H9 (cell line): Measurements from ENCODE around the gene CCBE1. TPM values are rescaled to one million over a fixed set of nuclear protein-coding genes. Genes with fewer than 3 reads are reported as not detected.

Experiments used
- DNase-seq: peaks from one replicate; pipeline ENCODE4 v3.0.0-alpha.2; 2017
- H2AFZ ChIP-seq: one replicate; pipeline ENCODE4 v1.6.1; 2013; ENCODE audit warnings: mild to moderate bottlenecking, low read length, control low read depth, moderate library complexity
- H2AK5ac ChIP-seq: 2 replicates; pipeline ENCODE4 v1.6.1; 2013; ENCODE audit warnings: low read length, control low read depth, mixed read lengths; ENCODE audit not compliant: insufficient read length
- H2BK120ac ChIP-seq: one replicate; pipeline ENCODE4 v1.6.1; 2013; ENCODE audit warnings: low read depth, mild to moderate bottlenecking, low read length, control low read depth, inconsistent platforms; ENCODE audit not compliant: poor library complexity, severe bottlenecking
- H2BK12ac ChIP-seq: 2 replicates; pipeline ENCODE4 v1.6.1; 2013; ENCODE audit warnings: low read length, control low read depth, mixed read lengths, low read depth; ENCODE audit not compliant: insufficient read length
- H2BK15ac ChIP-seq: 2 replicates; pipeline ENCODE4 v1.6.1; 2013; ENCODE audit warnings: low read depth, low read length, control low read depth
- H2BK20ac ChIP-seq: one replicate; pipeline ENCODE4 v1.6.1; 2013; ENCODE audit warnings: low read depth, mild to moderate bottlenecking, low read length, control low read depth, inconsistent platforms; ENCODE audit not compliant: poor library complexity, severe bottlenecking
- H2BK5ac ChIP-seq: 2 replicates; pipeline ENCODE4 v1.6.1; 2013; ENCODE audit warnings: low read length, control low read depth, mixed read lengths; ENCODE audit not compliant: insufficient read length
- H3K14ac ChIP-seq: 2 replicates; pipeline ENCODE4 v1.6.1; 2013; ENCODE audit warnings: low read length, control low read depth; ENCODE audit not compliant: insufficient read depth
- H3K18ac ChIP-seq: 2 replicates; pipeline ENCODE4 v1.6.1; 2013; ENCODE audit warnings: low read depth, mild to moderate bottlenecking, mixed read lengths, low read length, control low read depth; ENCODE audit not compliant: insufficient read length
- H3K23ac ChIP-seq: 2 replicates; pipeline ENCODE4 v1.6.1; 2013; ENCODE audit warnings: low read length, control low read depth, mixed read lengths, low read depth; ENCODE audit not compliant: insufficient read length
- H3K23me2 ChIP-seq: 2 replicates; pipeline ENCODE4 v1.6.1; 2013; ENCODE audit warnings: low read depth, mild to moderate bottlenecking, mixed read lengths, low read length, control low read depth; ENCODE audit not compliant: insufficient read length, poor library complexity, severe bottlenecking
- H3K27ac ChIP-seq: 2 replicates; pipeline ENCODE4 v1.5.1; 2013; ENCODE audit warnings: low read length, control low read depth, mixed read lengths, low read depth; ENCODE audit not compliant: insufficient read length
- H3K27me3 ChIP-seq: 2 replicates; pipeline ENCODE4 v1.6.1; 2013; ENCODE audit warnings: low read length, control low read depth, inconsistent platforms; ENCODE audit not compliant: insufficient read depth
- H3K4ac ChIP-seq: 2 replicates; pipeline ENCODE4 v1.6.1; 2013; ENCODE audit warnings: low read depth, mild to moderate bottlenecking, control low read depth, inconsistent platforms, low read length, moderate library complexity
- H3K4me1 ChIP-seq: 2 replicates; pipeline ENCODE4 v1.6.1; 2013; ENCODE audit warnings: low read length, control low read depth, inconsistent platforms; ENCODE audit not compliant: insufficient read depth
- H3K4me2 ChIP-seq: 2 replicates; pipeline ENCODE4 v1.6.1; 2013; ENCODE audit warnings: low read length, control low read depth, mixed read lengths; ENCODE audit not compliant: insufficient read length, insufficient read depth
- H3K56ac ChIP-seq: 2 replicates; pipeline ENCODE4 v1.6.1; 2013; ENCODE audit warnings: low read depth, mild to moderate bottlenecking, mixed read lengths, low read length, control low read depth; ENCODE audit not compliant: insufficient read length
- H3K79me1 ChIP-seq: 2 replicates; pipeline ENCODE4 v1.6.1; 2013; ENCODE audit warnings: low read depth, mild to moderate bottlenecking, moderate library complexity, low read length, control low read depth, inconsistent platforms; ENCODE audit not compliant: insufficient read depth, poor library complexity, severe bottlenecking
- H3K79me2 ChIP-seq: 2 replicates; pipeline ENCODE4 v1.6.1; 2013; ENCODE audit warnings: low read length, control low read depth, inconsistent platforms; ENCODE audit not compliant: insufficient read depth
- H3K9ac ChIP-seq: 2 replicates; pipeline ENCODE4 v1.6.1; 2013; ENCODE audit warnings: low read length, control low read depth, mixed read lengths; ENCODE audit not compliant: insufficient read length; ENCODE audit errors: extremely low read depth
- H3K9me3 ChIP-seq: one replicate; pipeline ENCODE4 v1.6.1; 2013; ENCODE audit warnings: low read depth, low read length, inconsistent platforms; ENCODE audit not compliant: control insufficient read depth
- H3T11ph ChIP-seq: one replicate; pipeline ENCODE4 v1.6.1; 2013; ENCODE audit warnings: mild to moderate bottlenecking, low read length, control low read depth, inconsistent platforms
- H4K20me1 ChIP-seq: one replicate; pipeline ENCODE4 v1.6.1; 2013; ENCODE audit not compliant: control insufficient read depth, insufficient read length, insufficient read depth
- H4K5ac ChIP-seq: 2 replicates; pipeline ENCODE4 v1.6.1; 2013; ENCODE audit warnings: low read depth, mild to moderate bottlenecking, mixed read lengths, low read length, control low read depth; ENCODE audit not compliant: insufficient read length
- H4K8ac ChIP-seq: replicated peaks from 2 replicates; pipeline ENCODE4 v1.6.1; 2013; ENCODE audit warnings: low read length, control low read depth, mixed read lengths, low read depth; ENCODE audit not compliant: insufficient read length
- H4K91ac ChIP-seq: 2 replicates; pipeline ENCODE4 v1.6.1; 2013; ENCODE audit warnings: low read depth, mild to moderate bottlenecking, moderate library complexity, mixed read lengths, low read length, control low read depth; ENCODE audit not compliant: insufficient read length
- H3K27ac Mint-ChIP-seq, 3 experiments: 2 replicates in 2 of 3; 3 replicates in 1 of 3; pipeline ENCODE4 v1.8.0; 2020 to 2021; ENCODE audit warnings: mixed read lengths in 3 of 3, mild to moderate bottlenecking in 1 of 3, moderate library complexity in 1 of 3
- H3K27me3 Mint-ChIP-seq: 2 replicates; pipeline ENCODE4 v1.8.0; 2021; ENCODE audit warnings: low read depth, mild to moderate bottlenecking, moderate library complexity, mixed read lengths
- H3K36me3 Mint-ChIP-seq, 3 experiments: 2 replicates in 2 of 3; 3 replicates in 1 of 3; pipeline ENCODE4 v1.8.0; 2020 to 2021; ENCODE audit warnings: low read depth in 3 of 3, mixed read lengths in 3 of 3; ENCODE audit not compliant: insufficient read depth in 1 of 3
- H3K4me1 Mint-ChIP-seq, 2 experiments: 2 replicates each; pipeline ENCODE4 v1.8.0; 2020; ENCODE audit warnings: mixed read lengths in 2 of 2
- H3K4me3 Mint-ChIP-seq, 2 experiments: 2 replicates in 1 of 2; 3 replicates in 1 of 2; pipeline ENCODE4 v1.8.0; 2020 to 2021; ENCODE audit warnings: mild to moderate bottlenecking in 2 of 2, mixed read lengths in 2 of 2, moderate library complexity in 1 of 2
- H3K9me3 Mint-ChIP-seq, 2 experiments: 2 replicates in 1 of 2; 3 replicates in 1 of 2; pipeline ENCODE4 v1.8.0; 2020; ENCODE audit warnings: mild to moderate bottlenecking in 2 of 2, mixed read lengths in 2 of 2, moderate library complexity in 1 of 2
- WGBS: extraction: QIAGEN DNeasy Blood & Tissue Kit; methylation state at CpG from one replicate; pipeline ENCODE4 v1.1.7; 2013; ENCODE audit warnings: missing lambda C conversion rate, low lambda C conversion rate, mixed read lengths; ENCODE audit not compliant: insufficient read length; ENCODE audit errors: extremely low coverage; 5-methylcytosine and 5-hydroxymethylcytosine counted together
- total RNA-seq: library from RNA; stranded (reverse); gene quantifications from 2 replicates; pipeline ENCODE4 v1.2.1, GENCODE V29; 2021
- TF ChIP-seq, protein P1 (sequence below): fragments of 200-600 bp; sonication (generic); conservative IDR thresholded peaks from 3 replicates; pipeline ENCODE4 v1.8.0; 2021; ENCODE audit warnings: antibody characterized with exemption, mild to moderate bottlenecking

The CCBE1 gene
- total RNA-seq, 1 experiment from 2014 or later: 0.39 TPM

DNA sequence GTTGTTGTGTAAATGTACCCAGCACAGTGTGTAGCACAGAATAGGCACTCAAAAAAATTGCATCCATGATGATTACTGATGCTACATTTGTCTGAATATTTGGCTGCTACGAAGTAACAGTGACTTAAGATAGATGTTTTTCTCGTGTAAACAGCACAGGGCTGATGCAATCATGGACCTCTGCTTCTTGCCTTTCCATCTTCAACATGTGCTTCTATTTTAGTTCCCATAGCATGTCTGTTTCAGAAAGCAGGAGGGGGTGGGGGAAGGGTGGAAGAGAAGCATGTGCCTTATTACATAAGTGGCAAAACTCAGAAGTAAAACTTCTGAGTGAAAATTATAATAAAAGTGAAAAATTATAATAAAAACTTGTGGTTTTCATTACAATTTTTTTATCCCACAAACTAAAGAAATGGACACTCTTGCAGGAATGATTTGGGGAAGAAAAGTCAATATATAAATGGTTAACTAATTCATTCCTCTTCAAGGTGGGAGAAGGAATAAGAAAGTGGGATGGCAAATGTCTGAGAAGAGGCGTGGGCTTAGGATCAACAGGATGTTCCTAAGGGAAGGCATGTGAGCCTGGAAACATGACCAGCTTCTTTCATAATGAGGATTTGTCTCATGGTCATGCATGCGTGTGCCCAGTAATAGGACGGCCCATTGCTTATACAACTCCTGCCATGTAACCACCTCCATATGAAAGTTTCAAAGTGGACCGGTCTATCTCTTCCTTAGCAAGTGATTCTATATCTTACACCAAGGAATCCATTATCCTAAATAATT is 27.2 kb downstream of the CCBE1 start:
- DNase-seq: no peak
- no peaks in the 10 kb centered on the region for H3K4me1 Mint-ChIP-seq
- H3K14ac ChIP-seq: no peak overlapping the region

More for the DNA sequence above, 27.2 kb downstream of the CCBE1 start:
- no CpG with 5 or more reads among the region's 6 CpGs for WGBS
- Histone ChIP-seq H4K20me1 (no peaks in the 10 kb centered on the region), H3K4me1 (no peaks in the 10 kb centered on the region), H2BK12ac (no peak overlapping the region), H2AFZ (no peak overlapping the region), H4K91ac (no peak overlapping the region), H3K79me1 (no peaks in the 10 kb centered on the region), H3K23me2 (no peaks in the 10 kb centered on the region), H3K23ac (no peak overlapping the region), H3K4me2 (no peak overlapping the region), H3K27ac (no peak overlapping the region), H3K9me3 (no peaks in the 10 kb centered on the region), H3K4ac (no peak overlapping the region), H3K79me2 (no peaks in the 10 kb centered on the region), H3K9ac (no peak overlapping the region), H3K18ac (no peak overlapping the region), H3K56ac (no peak overlapping the region), H2BK20ac (no peak overlapping the region), H2BK15ac (no peak overlapping the region), H2BK5ac (no peak overlapping the region), H3T11ph (no peak overlapping the region), H4K8ac (no peak overlapping the region), H2BK120ac (no peak overlapping the region), H4K5ac (no peak overlapping the region), H3K27me3 (no peaks in the 10 kb centered on the region), H2AK5ac (no peak overlapping the region)
- no peaks in the 10 kb centered on the region; a peak in 1 of 7 replicates for H3K36me3 Mint-ChIP-seq
- TF ChIP-seq, protein P1, sequence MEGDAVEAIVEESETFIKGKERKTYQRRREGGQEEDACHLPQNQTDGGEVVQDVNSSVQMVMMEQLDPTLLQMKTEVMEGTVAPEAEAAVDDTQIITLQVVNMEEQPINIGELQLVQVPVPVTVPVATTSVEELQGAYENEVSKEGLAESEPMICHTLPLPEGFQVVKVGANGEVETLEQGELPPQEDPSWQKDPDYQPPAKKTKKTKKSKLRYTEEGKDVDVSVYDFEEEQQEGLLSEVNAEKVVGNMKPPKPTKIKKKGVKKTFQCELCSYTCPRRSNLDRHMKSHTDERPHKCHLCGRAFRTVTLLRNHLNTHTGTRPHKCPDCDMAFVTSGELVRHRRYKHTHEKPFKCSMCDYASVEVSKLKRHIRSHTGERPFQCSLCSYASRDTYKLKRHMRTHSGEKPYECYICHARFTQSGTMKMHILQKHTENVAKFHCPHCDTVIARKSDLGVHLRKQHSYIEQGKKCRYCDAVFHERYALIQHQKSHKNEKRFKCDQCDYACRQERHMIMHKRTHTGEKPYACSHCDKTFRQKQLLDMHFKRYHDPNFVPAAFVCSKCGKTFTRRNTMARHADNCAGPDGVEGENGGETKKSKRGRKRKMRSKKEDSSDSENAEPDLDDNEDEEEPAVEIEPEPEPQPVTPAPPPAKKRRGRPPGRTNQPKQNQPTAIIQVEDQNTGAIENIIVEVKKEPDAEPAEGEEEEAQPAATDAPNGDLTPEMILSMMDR: no peak
- H3K4me3 Mint-ChIP-seq: no peak overlapping the region
- no peaks in the 10 kb centered on the region for H3K9me3 Mint-ChIP-seq
- no peaks in the 10 kb centered on the region; the same call in 1 of the 2 replicates for H3K27me3 Mint-ChIP-seq
- H3K27ac Mint-ChIP-seq: no peak overlapping the region
